GM21576 (cell line): ENCODE results near the gene RXRB.

ENCODE experiments used
- ATAC-seq: cut with Tn5 transposase; IDR thresholded peaks from one replicate; pipeline ENCODE4 v1.9.1; 2021; ENCODE audit warnings: mild to moderate bottlenecking, moderate library complexity; ENCODE audit not compliant: unreplicated experiment

Gene RXRB

DNA sequence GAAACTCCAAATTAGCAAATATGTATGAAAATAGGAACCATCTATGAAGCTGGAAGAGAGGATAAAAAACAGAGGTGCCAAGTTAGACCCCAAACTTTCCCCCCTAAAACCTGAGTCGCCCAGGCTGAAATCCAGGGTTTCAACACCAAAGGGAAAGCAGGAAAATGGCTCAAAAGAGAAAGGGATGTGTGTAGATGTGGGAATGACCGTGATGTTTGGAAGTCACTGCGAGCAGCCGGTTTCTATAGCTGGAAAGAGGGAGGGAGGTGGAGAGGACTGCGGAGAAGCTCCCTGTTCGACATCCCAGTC, 12.3 kb upstream of the RXRB start:
- no peak for ATAC-seq

DNA sequence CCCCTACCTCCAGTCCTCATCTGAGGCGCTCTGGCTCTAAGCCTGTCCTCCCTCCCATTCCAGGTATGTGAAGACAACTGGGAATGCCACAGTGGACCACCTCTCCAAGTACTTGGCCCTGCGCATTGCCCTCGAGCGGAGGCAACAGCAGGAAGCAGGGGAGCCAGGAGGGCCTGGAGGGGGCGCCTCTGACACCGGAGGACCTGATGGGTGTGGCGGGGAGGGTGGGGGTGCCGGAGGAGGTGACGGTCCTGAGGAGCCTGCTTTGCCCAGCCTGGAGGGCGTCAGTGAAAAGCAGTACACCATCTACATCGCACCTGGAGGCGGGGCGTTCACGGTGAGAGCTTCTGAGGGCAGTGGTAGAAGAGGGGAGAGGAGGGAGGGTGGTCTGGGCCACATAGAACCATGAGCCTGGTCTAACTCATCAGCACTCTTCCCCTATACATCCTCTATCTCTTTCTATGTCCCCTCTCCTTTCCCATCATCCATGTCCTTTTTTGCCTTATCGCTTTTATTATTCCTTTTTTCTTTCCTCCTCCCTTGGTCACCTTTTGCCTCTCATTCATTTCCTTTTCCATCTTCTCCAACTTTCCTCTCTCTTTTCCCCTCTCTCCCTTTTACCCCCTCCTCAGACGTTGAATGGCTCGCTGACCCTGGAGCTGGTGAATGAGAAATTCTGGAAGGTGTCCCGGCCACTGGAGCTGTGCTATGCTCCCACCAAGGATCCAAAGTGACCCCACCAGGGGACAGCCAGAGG, 11.4 kb upstream of the RXRB start:
- ATAC-seq, result no peak

DNA sequence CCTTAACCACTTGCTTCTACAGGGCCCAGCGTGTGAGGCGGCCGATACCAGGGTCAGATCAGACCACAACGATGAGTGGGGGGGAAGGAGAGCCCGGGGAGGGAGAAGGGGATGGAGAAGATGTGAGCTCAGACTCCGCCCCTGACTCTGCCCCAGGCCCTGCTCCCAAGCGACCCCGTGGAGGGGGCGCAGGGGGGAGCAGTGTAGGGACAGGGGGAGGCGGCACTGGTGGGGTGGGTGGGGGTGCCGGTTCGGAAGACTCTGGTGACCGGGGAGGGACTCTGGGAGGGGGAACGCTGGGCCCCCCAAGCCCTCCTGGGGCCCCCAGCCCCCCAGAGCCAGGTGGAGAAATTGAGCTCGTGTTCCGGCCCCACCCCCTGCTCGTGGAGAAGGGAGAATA, 10.7 kb upstream of the RXRB start:
- no peak for ATAC-seq

DNA sequence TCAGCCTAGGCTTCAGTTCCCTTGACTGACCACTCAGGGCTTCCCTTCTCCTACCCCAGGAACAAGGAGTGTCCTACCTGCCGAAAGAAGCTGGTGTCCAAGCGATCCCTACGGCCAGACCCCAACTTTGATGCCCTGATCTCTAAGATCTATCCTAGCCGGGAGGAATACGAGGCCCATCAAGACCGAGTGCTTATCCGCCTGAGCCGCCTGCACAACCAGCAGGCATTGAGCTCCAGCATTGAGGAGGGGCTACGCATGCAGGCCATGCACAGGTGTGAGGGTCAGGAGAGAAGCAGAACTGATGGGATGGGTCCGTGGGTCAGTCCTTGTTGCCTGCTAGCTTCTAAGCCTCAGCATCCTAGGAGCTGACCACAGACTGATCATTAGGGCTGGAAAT, 9.4 kb upstream of the RXRB start:
- no peak for ATAC-seq

DNA sequence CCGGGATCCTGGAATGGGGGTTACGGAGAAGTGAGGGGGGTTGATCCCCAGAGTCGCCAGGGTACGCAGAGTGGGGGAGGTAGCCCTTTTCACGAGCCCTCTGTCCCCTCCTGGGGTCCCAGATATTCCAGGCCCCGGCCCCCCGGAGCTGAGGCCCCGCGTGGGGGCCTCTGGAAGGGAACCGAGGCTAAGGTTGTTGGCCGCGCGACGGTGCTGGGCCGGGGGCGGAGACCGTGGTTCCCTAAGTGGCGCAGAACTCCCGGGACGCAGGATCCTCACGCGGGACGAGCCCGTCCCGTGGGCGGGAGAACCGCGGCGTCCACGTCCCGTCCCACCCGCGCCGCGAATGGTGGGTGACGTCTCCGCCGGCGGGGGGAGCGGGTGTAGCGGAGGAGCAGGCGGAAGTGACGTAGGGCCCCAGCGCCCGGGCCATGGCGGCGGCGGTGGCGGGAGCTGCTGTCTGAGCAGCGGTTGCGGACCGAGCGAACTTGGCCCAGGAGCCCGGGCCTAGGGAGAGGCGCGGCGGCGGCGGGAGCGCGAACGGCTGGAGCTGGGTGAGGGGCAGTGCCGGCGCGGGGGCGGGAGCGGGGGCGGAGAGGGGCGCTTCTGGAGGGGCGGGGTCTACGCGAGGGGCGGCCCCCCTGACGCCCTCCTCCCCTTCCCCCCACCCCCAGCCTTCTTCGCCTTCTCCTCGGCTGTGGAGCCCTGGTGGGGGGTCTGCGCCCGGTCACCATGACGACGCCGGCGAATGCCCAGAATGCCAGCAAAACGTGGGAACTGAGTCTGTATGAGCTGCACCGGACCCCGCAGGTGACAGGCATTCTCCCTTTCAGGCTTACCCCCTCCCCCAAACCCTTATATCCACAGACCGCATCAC, 7.9 kb upstream of the RXRB start, which contains the start of gene RING1:
RING1 (plus strand) TSS at position 410 of the 877 bp plus-strand sequence; CDS start at position 733, 323 bp downstream.
- ATAC-seq, result no peak

- ATAC-seq, result no peak
These were observed 7.2 kb upstream of the RXRB start for GRCh38 chr6:33207552-33208090.

- ATAC-seq, result no peak
These were observed 6.5 kb upstream of the RXRB start for GRCh38 chr6:33206864-33207551.

DNA sequence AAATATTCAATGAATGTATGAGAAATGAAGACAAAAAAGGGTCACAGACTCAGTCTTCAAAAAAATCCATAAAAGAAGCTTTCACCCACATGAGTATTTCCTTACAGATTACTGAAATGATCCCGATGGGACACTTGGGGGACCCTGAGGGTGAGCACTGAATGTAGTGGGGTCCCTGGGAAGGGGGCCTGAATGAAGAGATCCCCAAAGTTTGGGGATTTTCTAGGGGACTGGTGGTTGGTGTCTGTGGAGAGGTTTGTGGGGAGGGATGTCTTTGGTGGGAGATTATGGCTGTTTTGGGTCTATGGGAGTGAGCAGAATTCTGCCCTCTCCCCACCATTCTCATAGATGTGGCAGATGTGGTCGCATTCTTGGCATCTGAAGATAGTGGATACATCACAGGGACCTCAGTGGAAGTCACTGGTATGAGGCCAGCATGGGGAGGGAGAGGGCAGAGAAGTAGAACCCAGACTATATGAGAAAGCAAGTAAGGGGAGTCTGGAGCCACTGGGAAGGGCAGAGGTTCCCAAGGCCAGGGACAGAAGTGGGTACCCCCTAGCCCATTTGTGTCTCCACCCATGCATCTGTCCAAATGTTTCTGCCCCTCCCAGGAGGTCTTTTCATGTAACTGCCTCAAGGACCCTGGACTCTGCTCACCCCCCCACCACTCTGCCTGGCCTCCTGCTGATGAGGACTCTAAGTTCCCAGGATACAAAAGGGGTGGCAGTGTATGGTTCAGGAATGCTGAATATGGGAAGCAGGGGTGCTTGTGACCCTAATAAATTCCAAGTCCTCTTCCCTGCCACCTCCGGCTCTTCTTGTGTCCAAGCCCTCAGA, 5.8 kb upstream of the RXRB start:
- ATAC-seq, result no peak

- no peak for ATAC-seq
These were observed 4.9 kb upstream of the RXRB start for GRCh38 chr6:33205191-33206026.

DNA sequence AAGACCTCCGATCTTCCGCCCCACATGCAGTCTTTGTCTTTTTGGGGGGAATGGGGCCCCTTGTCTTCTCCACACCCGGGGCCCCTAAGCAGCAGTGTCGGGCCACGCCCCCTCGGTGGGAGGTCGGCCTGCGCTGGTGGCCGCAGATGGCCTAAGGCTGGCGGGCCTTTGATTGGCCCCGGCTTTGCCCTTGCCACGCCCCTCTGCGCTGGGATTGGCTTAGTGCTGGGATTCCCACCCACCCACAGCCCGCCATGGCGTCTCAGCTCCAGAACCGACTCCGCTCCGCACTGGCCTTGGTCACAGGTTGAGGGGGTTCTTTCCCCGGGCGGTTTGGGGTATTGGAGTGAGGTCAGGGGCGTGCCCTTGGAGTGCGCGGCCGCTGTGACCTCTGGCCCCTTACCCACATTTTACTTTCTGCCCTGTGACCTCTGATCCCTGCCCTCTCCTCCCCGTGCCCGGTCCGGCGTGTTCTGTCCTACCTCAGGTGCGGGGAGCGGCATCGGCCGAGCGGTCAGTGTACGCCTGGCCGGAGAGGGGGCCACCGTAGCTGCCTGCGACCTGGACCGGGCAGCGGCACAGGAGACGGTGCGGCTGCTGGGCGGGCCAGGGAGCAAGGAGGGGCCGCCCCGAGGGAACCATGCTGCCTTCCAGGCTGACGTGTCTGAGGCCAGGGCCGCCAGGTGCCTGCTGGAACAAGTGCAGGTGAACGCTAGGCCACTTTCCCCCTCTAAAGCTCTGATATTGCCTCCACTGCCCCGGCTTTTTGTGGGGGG, 4.1 kb upstream of the RXRB start, which contains the start of gene HSD17B8:
HSD17B8 (plus strand) TSS at position 241 of the 776 bp plus-strand sequence; CDS start at position 255, 14 bp downstream.
- ATAC-seq, result peak; percentile 43

GRCh38 chr6:33204165-33204414, 3.6 kb upstream of the RXRB start:
- no peak for ATAC-seq

DNA sequence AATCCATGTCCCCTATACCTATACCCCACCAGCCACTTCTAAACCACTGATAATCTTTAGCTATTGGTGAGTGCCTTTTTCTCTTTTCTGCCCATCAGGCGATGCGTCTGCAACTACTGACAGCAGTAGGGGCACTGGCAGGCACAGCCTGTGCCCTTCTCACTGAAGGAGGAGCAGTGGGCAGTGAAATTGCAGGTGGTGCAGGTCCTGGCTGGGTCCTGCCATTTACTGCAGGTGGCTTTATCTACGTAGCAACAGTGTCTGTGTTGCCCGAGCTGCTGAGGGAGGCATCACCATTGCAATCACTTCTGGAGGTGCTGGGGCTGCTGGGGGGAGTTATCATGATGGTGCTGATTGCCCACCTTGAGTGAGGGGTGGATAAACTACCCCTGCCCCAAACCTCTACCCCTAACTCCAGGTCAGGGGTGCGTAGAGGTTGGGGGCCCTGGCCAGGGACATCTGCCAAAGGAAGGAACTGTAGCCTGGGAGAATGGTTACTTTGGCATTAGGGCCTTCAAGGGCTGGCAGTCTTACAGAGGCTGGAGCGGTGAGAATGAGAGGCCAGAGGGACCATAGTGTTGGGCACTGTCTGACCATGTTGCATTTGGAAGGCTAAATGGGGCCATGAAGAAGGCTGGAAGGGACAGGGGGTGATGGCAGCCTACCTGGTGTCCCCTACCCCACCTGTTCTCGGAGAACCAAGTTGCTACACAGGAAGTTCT, 3.1 kb upstream of the RXRB start:
- no peak for ATAC-seq

- no peak for ATAC-seq
These were observed 2.3 kb upstream of the RXRB start for GRCh38 chr6:33202799-33203198.

DNA sequence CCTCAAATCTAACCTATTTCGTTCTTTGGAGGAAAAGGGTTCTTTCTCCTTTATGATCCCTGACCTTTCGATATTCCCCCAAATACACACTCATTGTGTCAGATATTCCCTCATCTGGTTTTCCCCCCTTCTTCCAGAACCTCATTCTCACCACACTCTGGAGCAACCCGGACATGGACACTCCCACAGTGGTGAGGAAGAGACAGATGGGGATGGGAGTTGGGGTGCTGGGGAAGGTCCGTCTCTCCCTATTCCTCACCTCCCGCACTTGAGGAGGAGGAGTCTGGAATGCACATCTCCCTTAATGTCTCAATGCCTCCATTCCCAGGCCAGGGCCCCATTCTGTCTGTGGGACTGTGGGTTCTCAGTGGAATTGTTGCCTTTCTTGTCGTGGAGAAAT, 1.5 kb upstream of the RXRB start:
- ATAC-seq, result no peak

DNA sequence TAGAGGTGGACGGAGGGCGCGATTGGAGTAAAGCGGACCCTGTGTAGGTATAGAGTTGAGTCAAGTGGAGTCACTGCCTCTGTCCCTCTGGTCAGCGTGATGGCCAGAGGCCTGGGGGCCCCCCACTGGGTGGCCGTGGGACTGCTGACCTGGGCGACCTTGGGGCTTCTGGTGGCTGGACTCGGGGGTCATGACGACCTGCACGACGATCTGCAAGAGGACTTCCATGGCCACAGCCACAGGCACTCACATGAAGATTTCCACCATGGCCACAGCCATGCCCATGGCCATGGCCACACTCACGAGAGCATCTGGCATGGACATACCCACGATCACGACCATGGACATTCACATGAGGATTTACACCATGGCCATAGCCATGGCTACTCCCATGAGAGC, 681 bp upstream of the RXRB start:
- ATAC-seq, result no peak

DNA sequence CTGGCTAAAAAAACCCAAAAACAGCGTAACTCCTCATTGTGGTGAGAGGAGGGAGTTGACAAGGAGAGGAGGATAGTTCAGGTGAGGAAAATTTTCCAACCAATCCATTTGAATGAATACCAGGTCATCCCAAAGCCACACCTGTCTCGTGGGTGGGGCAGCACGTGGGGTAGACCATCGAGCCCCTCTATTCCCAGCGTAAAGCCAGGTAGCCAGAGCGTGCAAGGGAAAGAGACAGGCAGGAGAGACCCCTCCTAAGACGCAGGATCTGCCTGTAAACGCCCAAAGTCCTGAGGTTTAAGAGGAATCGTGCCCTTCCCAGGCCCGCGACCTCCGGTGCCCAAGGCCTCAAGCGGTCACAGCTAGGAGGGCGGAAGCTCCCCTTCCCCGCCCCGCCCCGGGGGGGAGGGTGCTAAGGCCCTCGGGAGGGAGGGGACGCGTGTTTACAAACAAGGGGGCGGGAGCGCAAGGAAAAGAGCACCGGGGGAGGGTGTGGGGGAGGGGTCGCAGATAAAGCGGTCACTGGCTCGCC, 712 bp downstream of the RXRB start:
- peak; percentile 24 for ATAC-seq

- ATAC-seq, result no peak
These were observed 1.5 kb downstream of the RXRB start for GRCh38 chr6:33198853-33199436.
